GM12878 (cell line): Measurements from ENCODE around the gene PRSS33. TPM values are rescaled to one million over a fixed set of nuclear protein-coding genes. Genes with fewer than 3 reads are reported as not detected.

Source experiments
- ATAC-seq: fragments of 200-7000 bp; cut with Tn5 transposase; 3 replicates; pipeline ENCODE4 v1.9.1; 2020; ENCODE audit warnings: mild to moderate bottlenecking, moderate library complexity
- BruUV-seq: library from RNA; stranded (reverse); fragments of 400-500 nt; replicated peaks from 2 replicates; lab custom pipeline; 2021; lab: Mats Ljungman, UMichigan
- CTCF ChIA-PET: fragments of 300-600 bp; sonication (Branson Sonifier 250); formaldehyde crosslinking; extraction: SDS; loops from one replicate; lab custom pipeline; 2021; ENCODE audit warnings: inconsistent platforms; lab: Yijun Ruan, JAX
- POLR2A ChIA-PET: fragments of 350-600 bp; formaldehyde crosslinking; extraction: SDS; loops from one replicate; lab custom pipeline; 2021; ENCODE audit warnings: inconsistent platforms; lab: Charles Lee
- RAD21 ChIA-PET: fragments of 300-600 bp; sonication (Branson Sonifier 250); formaldehyde crosslinking; loops from one replicate; lab custom pipeline; 2023; ENCODE audit warnings: antibody characterized with exemption; ENCODE audit not compliant: unreplicated experiment; lab: Charles Lee
- SMC1A ChIA-PET: fragments of 300-600 bp; sonication (Branson Sonifier 250); formaldehyde crosslinking; loops from one replicate; lab custom pipeline; 2023; ENCODE audit not compliant: unreplicated experiment, uncharacterized antibody; lab: Charles Lee
- DNase-seq: peaks from one replicate; pipeline ENCODE4 v3.0.0-alpha.2; 2011; ENCODE audit warnings: low read depth, low spot score
- FAIRE-seq: peaks from 3 replicates; lab custom pipeline; 2011; peaks lifted over from hg19 to GRCh38; lab: Jason Lieb, UNC
- H2AFZ ChIP-seq: 2 replicates; pipeline ENCODE4 v1.6.0; 2011; ENCODE audit warnings: low read depth, low read length, control low read depth; ENCODE audit not compliant: control insufficient read depth
- H3K27ac ChIP-seq: 2 replicates; pipeline ENCODE4 v1.5.1; 2011; ENCODE audit warnings: control low read depth; ENCODE audit not compliant: control insufficient read depth, insufficient read depth
- H3K27me3 ChIP-seq, 2 experiments: replicated peaks in 1 of 2; 2 replicates each; pipeline versions ENCODE4 v1.6.0 to v1.6.1; 2011; ENCODE audit warnings: low read length in 1 of 2; ENCODE audit not compliant: control insufficient read depth in 2 of 2, insufficient read depth in 2 of 2
- H3K36me3 ChIP-seq, 2 experiments: 2 replicates each; pipeline ENCODE4 v1.5.1; 2011; ENCODE audit warnings: low read length in 1 of 2; ENCODE audit not compliant: control insufficient read depth in 2 of 2, insufficient read depth in 2 of 2
- H3K4me1 ChIP-seq: 2 replicates; pipeline ENCODE4 v1.6.1; 2011; ENCODE audit warnings: mild to moderate bottlenecking, low read length, moderate library complexity, mixed read lengths; ENCODE audit not compliant: control insufficient read depth, insufficient read depth
- H3K4me2 ChIP-seq: 2 replicates; pipeline ENCODE4 v1.6.0; 2011; ENCODE audit warnings: control low read depth; ENCODE audit not compliant: control insufficient read depth, insufficient read depth
- H3K4me3 ChIP-seq: fragments of 200-600 bp; sonication (generic); 2 replicates; pipeline ENCODE4 v1.5.1; 2016
- H3K79me2 ChIP-seq: 2 replicates; pipeline ENCODE4 v1.6.0; 2011; ENCODE audit warnings: low read length; ENCODE audit not compliant: control insufficient read depth, insufficient read depth
- H3K9ac ChIP-seq: 2 replicates; pipeline ENCODE4 v1.8.0; 2011; ENCODE audit warnings: low read length, control low read depth, mixed read lengths; ENCODE audit not compliant: control insufficient read depth, insufficient read depth
- H3K9me3 ChIP-seq: replicated peaks from 3 replicates; pipeline ENCODE4 v1.5.1; 2011; ENCODE audit warnings: mild to moderate bottlenecking, low read length; ENCODE audit not compliant: control insufficient read depth, insufficient read depth
- H4K20me1 ChIP-seq: 2 replicates; pipeline ENCODE4 v1.6.0; 2011; ENCODE audit not compliant: control insufficient read depth, insufficient read depth
- RFX5 ChIP-seq: IDR thresholded peaks from 2 replicates; pipeline ENCODE4 v1.6.1; 2011; ENCODE audit warnings: low read depth, low read length, improper control_type of control experiment
- whole genome bisulfite sequencing: methylation state at CpG from one replicate; pipeline ENCODE4 v1.1.6; 2016; ENCODE audit warnings: low lambda C conversion rate; ENCODE audit not compliant: insufficient replicate concordance, insufficient coverage; ENCODE audit errors: missing lambda C conversion rate; 5-methylcytosine and 5-hydroxymethylcytosine counted together
- in situ Hi-C: fragments of 300-500 bp; cut with MboI; formaldehyde crosslinking; loops from 9 replicates; pipeline ENCODE4 v1.14.3; 2018; ENCODE audit warnings: mixed read lengths
- intact Hi-C: fragments of 100-400 bp; cut with micrococcal nuclease; formaldehyde crosslinking; loops from one replicate; pipeline ENCODE4 v1.14.2; 2022; ENCODE audit not compliant: unreplicated experiment
- polyA plus RNA-seq, 11 experiments: library from polyadenylated mRNA; depleted of rRNA in 4 of 11; unstranded in 6 of 11; stranded (reverse) in 5 of 11; fragments of >200 nt; fragmentation: Nextera tagmentation in 4 of 11; fragmentation: Illumina TruSeq in 1 of 11; extraction: Ambion mirVana in 4 of 11; extraction: Trizol in 1 of 11; gene quantifications; 1 replicate in 1 of 11; 2 replicates in 10 of 11; pipeline versions ENCODE4 v1.2.1 to v1.2.3, GENCODE V29; 2011 to 2016; ENCODE audit warnings: inconsistent platforms in 2 of 11, missing spikeins in 2 of 11, low read depth in 1 of 11
- total RNA-seq, 4 experiments: library from RNA; depleted of rRNA in 3 of 4; stranded (reverse); fragments of >200 nt in 3 of 4; fragmentation: Illumina TruSeq in 1 of 4; extraction: Trizol in 1 of 4; gene quantifications; 2 replicates each; pipeline versions ENCODE4 v1.2.1 to v1.2.3, GENCODE V29; 2013 to 2021
- TF ChIP-seq, protein P1 (sequence below): fragments of 450-650 bp; IDR thresholded peaks from 2 replicates; pipeline ENCODE4 v1.6.1; 2014; ENCODE audit warnings: mild to moderate bottlenecking

The PRSS33 gene
- total and polyA plus RNA-seq, 10 of the 15 experiments (the other 5 are each of a cell fraction or from before 2014, with no cell fraction given): not detected

DNA sequence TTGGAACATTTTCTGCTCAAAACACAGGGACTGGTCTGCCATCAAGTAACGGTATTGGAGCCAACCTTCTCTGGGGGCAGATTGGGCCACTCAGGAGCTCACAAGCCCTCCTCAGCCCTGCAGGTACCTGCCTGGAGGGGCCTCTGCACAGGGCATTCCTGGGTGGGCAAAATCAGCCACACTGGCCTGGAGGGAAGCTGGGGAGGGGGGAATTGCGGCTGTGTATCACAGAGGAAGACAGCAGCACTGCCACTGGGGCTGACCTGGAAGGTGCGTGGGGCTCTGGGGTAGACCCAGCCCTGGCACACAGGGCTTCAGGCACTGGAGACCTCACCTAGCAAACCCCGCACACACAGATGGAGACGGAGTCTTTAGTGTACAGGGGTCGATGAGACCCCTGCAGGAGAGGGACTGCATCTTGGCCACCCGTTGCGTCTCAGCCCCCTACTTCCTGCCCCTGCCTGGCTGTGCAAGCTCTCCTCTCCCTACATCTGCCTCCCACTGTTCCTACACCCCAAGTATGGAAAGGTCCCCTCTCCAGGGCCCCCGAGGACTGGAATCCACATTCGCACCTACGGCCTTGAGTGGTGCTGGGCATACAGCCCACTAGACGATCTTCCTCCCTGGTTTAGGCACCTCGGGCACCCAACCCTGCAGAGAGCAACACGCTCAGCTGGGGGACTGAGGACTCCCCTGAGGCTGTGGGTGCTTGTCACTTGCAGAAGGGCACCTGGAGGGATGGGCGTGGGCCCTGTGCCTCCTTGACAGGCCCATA is 42.1 kb downstream of the PRSS33 start (continued):
- TF ChIP-seq, protein P1, sequence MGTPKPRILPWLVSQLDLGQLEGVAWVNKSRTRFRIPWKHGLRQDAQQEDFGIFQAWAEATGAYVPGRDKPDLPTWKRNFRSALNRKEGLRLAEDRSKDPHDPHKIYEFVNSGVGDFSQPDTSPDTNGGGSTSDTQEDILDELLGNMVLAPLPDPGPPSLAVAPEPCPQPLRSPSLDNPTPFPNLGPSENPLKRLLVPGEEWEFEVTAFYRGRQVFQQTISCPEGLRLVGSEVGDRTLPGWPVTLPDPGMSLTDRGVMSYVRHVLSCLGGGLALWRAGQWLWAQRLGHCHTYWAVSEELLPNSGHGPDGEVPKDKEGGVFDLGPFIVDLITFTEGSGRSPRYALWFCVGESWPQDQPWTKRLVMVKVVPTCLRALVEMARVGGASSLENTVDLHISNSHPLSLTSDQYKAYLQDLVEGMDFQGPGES: no peak
- TF ChIP-seq, all 136 proteins: peak for 0

DNA sequence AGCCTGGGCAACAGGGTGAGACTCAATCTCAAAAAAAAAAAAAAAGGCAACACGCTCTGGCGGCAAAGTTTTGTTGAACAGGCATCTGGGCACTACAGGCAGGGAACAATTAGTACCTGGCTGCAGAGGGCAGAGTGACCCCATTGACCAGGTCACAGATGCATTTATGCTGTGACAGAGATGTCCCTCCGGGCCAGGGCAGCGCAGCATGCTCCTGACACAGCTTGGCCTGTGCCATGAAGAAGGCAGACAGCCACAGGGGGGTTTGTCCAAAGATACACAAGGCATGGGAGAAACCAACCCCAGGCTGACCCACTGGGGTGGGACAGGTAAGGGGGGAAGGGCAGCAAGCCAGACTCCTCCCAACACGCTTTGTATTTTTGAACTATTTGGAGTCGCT is 42.6 kb downstream of the PRSS33 start:
- no peak overlapping the region for H3K9ac ChIP-seq

More for the DNA sequence above, 42.6 kb downstream of the PRSS33 start:
- H3K36me3 ChIP-seq: no peaks in the 10 kb centered on the region
- POLR2A ChIA-PET: no interaction called here
- in situ Hi-C loops (no loop called here), intact Hi-C loops (no loop called here)
- H3K27me3 ChIP-seq: no peaks in the 10 kb centered on the region
- no peak overlapping the region for H2AFZ ChIP-seq
- CTCF ChIA-PET: no interaction called here
- no peaks in the 10 kb centered on the region for H3K79me2 ChIP-seq
- no TSS peak for BruUV-seq
- H3K4me2 ChIP-seq: no peak overlapping the region
- no peak for DNase-seq
- no peak overlapping the region for H3K4me3 ChIP-seq
- TF ChIP-seq RFX5: no peak
- H3K4me1 ChIP-seq: no peaks in the 10 kb centered on the region
- no peak for FAIRE-seq
- no peaks in the 10 kb centered on the region for H3K9me3 ChIP-seq
- no peak for ATAC-seq
- RAD21 ChIA-PET: no interaction called here
- SMC1A ChIA-PET: no interaction called here
- WGBS: 88% methylated on average over 6 of the region's 6 CpGs
- H3K27ac ChIP-seq: no peak overlapping the region
- H4K20me1 ChIP-seq: no peaks in the 10 kb centered on the region; the same call in 1 of the 2 replicates
